ENCODE measurements around the gene BICD1.

DNA sequence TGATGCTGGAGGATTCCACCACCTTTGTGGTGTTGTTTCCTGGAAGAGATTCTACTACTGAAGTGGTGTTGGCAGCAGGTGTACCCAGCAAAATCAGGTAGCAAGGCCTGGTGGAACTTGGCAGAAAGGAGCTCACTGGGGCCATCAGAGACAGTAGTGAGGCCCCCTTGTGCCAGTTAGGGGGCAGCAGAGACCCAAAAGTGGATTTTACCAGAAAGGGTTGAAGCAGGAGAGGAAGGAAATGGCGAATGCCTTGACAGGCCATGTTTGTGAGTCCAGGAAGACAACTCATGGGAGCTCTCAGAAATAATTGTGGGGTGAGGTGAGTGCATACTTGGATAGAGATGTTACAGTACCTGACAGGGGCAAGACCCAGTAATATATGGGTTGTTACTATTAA is 155.0 kb downstream of the BICD1 start:
- TF ChIP-seq POLR2A (IDR thresholded peaks at IDR 0.05; ENCODE audit: low read depth, low read length) (no peak), POLR2AphosphoS5 (IDR thresholded peaks at IDR 0.05; ENCODE audit: low read depth, low read length) (no peak)

Measured in GM12892 (cell line).